HG03469 (cell line): ENCODE measurements around the gene RSPH1.

ENCODE experiments used
- ATAC-seq: cut with Tn5 transposase; IDR thresholded peaks from one replicate; pipeline ENCODE4 v1.9.1; 2021; ENCODE audit warnings: mild to moderate bottlenecking, moderate library complexity, moderate number of reproducible peaks; ENCODE audit not compliant: unreplicated experiment

Gene RSPH1

DNA sequence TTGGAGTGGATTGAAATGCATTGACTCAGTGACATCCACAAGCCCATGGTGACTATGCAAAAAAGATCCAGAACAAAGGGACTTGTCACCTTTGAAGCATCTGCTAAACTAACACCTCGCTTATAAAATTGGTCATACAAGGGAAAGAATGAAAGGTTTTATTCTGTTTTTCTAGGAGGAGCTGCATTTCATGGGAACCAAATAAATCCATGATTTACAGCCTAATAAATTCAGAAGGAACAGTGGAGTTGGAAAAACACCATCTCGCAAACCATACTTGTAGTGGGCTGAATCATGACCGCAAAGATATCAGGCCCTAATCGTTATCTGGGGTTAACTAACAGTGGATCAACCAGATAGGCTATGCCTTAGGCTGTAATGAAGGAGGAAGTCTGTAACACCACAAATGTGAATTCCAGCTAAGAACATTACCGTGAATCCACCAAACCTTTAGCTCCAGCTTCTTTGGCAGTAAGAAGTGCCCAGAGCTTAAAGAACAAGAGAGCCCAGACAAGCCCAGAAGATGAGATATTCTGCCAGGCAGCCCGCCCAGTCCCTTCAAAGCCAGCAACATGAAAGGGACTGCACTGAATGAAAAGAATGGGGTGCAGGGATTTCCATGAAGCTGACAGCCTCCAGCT lies 27.4 kb downstream of the RSPH1 start:
- no peak for ATAC-seq

DNA sequence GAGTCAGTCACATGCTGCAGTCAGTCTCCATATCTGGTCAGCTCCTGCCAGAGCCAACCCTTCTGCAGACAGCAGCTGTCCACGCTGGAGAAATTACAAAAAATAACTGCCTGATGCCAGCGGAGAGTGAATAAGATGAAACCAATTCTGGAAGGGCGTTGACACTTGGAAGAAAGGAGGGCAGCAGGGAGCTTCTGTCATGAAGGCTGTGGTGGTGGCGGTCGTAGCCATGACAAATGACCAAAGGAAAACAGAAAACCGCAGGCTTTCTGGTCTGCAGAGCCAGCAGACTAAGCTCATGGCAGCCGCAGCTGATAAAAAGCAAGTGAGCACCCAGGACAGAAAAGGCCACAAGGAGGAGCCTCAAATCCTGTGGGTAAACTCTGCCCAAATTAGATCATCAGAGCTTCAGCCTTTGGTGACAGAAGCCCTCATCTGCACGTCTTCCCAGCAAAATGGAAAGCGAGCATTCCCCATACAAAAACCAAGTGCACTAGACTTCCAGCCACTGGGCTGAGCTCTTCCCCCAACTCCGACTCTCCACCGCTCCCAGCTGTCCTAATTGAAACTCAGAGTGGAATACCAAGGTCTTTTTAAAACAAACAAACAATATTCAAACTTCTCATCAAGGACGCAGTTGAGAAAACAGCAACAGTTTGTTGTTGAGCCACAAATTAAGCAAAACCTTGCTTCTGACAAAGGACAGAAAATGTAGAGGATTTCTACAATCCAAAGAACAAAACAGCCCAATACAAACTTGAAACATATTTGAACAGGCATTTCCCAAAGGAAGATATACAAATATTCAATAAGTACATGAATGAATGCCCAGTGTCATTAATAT lies 28.7 kb downstream of the RSPH1 start:
- no peak for ATAC-seq

DNA sequence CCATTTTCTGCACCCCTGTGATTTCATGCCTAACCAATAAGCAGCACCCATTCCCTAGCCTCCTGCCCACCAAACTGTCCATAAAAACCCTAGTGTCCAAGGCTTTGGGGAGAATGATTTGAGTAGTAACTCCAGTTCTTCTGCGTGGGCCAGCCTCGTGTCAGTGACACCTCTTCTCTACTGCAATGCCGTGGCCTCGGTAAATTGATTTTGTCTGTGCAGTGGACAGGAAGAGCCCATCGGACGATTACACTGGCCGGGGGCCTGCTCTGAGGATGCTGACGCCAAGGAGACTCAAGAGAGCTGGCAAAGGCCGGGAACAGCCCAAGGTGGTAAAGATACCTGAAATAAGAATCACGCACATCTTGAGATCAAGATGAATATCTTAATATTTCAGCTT lies 29.3 kb downstream of the RSPH1 start:
- no peak for ATAC-seq

DNA sequence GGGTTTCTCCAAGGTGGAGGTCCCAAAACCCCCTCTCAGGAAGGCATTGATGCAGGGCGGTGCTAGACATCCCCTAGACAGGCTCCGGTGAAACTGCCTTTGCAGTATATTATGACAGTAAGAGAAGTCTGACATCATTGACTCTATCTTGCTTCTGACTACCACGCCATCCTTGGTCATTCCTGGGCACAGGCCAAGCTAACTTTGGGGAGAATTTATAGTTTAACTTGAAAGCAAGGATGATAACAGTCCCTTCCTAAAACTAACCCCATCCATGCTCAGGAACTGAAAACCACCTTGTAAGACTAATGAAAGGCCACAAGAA lies 30.3 kb downstream of the RSPH1 start:
- no peak for ATAC-seq

DNA sequence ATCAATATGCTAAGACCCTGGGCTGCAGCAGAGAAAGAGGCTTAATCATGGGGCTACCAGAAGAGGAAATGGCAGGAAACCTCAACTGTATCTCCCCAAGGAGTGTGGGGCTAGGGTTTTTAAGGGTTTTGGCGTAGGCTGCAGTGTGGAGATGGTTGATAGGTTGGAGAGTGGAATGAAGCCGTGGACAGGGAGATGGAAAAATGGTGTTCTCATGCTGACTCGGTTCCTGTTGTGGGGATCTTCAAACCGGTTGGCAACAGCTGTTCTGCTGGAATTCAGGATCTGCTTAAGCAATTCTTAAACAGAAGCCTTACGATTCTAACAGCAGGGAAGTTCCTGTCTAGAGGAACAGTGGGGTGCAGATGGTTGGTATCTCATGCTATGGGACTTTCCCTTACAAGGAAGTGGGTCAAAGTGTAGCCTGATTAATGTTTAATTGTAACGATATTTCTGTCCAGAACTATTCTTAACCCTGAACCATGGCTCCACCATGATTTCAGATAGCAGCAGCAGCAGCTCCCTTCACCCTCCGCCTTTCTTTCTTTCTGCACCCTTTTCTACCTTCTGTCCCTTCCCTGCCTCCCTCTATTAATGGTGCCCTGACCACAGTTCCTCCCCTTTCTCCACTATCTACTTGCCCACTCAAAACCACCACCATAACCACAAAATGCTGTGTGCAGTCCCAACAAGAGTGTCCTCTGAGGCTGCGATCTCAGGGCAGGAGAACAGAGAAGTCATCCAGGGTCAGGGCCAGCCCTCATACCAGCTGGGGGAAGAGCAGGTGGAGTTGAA lies 30.8 kb downstream of the RSPH1 start:
- no peak for ATAC-seq

DNA sequence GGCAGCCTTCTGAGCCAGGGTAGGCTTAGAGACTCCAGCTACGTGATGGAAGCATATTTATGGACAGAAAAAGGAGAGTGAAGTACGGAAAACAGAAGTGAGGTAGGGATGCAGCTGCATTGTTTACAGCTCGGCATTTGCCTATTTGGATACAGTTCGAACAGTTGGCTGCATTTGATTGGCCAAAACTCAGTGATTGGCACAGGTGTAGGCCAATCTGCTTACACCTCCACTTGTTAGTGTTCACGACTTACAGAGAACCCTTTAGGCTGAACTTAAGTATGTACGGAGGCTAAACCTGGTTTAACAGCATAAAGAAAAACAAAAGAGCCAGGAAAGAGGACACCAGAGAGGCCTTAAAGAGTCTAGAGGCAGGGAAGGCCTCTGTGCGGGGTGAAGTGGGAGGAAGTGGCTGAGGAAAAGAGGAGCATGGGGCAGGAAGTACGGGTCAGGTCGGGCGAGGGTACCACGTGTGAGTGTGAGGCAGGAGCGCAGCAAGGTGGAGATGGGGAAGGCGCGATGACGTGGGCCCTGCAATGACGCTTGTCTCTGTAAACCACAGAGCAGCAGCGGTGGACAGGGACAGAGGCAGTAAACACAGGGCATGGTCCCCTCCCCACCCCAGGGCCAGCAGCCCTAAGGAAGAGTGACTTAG lies 32.0 kb downstream of the RSPH1 start:
- no peak for ATAC-seq

DNA sequence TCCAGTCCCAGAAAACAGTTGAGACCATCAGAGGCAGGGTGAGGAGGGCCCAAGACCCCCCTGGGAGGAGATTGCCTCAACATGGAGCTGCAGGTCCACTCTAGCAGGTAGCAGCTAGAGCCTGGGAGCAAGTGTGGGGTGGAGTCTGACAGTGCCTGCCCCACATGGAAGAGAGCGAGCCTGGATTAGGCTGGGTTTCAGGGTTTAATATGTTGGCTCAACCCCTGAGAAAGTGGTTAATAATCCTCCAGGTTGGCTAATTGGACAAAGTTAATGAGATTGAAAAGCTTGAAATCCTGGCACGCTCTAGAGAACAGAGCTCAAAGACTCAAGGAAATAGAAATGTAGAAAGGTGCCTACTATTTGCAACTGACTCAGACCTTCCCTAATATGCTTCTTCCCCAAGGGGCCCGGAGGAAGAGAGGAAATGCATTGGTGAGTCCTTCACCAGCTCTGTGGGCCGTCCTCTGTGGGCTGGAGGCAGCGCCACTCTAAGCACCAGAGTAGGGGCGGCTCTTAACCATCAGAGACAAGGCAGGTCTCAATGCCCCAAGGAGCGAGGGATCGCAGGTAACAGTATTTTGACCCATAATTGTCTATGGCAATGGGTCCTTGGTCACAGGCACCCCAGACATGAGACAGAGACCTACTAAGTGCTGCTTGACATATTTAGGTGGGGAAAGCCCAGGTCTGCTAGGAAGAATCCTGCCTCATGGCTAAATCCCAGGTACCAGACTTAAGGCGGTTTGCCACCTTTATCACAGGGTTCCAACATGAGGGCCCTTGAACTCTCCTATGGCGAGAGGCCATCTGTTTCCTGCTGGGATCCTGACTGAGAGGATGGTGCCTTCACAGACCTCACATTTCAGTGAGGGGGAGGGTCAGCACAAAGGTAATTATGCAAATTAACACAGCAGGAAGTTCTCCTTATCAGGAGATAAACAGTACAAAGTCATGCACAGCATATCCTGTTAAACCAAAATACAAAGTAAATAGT lies 33.8 kb downstream of the RSPH1 start:
- no peak for ATAC-seq

DNA sequence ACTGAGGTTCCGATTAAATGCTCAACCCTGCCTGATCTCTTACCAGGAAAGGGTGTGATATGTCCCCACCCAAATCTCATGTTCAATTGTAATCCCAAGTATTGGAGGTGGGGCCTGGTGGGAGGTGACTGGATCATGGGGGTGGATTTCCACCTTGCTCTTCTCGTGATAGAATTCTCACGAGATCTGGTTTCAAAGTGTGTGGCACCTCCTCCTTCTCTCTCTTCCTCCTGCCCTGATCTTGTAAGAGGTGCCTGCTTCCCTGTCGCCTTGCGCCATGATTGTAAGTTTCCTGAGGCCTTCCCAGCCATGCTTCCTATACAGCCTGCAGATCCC lies 34.9 kb downstream of the RSPH1 start:
- no peak for ATAC-seq

DNA sequence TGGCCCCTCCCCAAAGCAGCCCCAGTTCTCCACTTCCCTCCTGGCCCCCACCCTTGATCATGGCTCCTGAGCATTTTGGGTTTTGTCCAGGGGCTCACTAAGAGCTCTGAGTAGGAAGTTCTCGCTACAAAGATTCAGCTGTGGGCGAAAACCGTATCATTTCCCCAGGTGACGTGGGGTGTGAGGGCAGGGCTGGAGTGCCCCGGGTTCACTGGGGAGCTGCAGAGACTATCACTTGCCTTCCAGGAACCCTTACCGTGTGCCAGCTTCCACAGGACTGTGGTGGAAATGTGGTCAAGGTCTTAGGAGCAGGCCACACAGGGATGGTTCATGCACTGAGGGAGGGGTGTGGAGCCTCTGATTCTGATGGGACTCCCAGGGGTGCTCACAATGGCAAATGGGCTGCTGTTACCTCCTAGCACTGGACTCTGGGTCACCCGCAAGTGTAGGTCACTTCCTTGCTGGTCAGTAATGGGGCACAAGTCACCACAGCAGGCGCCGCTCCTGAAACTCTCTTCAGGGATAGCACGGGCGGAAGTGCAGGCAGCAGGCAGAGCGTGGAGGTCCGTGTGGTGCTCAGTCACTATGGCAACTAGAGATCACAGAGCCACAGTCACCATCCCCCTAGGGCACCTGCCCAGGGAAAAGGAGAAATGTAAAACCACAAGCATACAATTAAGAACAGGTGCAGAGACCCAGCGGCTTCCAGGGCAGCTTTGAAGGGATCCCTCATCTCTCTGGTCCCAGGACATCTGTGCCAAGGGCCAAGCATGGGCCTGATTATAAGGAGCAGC lies 35.4 kb downstream of the RSPH1 start:
- peak; percentile 50 for ATAC-seq

DNA sequence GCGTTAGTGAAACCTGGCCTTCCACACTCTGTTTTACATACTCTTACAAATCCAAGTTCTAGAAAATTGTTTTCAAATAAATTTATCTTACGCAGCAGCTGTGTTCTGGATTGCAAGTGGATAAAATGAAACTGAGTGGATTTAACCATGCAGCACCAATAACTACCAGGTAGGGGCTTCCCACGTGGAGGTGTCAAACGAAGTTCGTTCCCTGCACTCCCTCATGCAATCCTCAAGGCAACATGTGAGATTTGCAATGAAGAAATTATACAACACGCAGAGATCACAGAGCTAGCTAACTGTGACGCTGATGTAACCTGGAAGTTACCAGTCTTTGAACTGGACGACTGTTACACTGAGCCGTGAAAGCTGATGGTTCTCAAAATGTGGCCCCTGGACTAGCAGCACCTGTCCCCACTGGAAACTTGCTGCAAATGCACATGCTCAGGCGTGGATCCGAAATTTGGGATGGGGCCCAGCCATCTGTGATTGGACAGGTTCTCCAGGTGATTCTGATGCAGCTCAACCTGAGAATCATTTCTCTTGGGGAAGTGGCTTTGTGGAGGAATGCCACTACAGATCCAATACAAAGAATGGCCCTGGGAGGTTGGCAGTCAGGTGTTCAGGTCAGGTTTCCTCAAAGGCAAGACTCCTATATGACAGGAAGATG lies 36.3 kb downstream of the RSPH1 start:
- no peak for ATAC-seq

DNA sequence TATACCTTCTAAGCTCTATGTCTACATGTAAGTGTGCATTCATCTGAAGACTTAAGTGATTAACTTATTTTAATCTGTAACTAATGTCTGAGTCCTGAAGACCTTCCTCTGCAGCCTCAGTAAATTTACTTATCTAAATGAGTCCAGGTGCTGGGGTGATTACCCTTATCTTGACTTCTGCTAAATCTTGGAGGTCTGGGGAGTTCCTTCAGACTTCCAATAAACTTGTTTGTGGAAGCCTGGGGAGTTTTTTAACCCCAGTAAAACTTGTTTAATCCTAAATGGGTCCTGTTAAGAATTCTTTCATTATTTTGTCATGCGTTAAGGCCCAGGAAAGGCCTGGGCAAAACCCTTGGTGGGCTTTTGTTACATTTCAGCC lies 37.0 kb downstream of the RSPH1 start:
- ATAC-seq, result no peak

DNA sequence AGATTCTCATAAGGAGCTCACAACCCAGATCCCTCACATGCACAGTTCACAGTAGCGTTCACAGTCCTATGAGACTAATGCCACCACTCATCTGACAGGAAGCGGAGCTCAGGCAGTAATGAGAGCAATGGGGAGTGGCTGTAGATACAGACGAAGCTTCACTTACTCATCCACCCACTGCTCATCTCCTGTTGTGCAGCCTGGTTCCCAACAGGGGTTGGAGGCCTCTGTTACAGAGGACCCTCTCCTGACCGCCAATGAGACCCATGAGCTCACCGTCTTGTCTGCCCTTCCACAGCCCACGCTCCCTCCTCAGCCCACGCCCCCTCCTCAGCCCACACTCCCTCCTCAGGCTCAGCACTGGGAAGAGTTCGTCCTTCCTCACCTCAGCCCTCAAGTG lies 39.6 kb downstream of the RSPH1 start:
- ATAC-seq, result no peak

DNA sequence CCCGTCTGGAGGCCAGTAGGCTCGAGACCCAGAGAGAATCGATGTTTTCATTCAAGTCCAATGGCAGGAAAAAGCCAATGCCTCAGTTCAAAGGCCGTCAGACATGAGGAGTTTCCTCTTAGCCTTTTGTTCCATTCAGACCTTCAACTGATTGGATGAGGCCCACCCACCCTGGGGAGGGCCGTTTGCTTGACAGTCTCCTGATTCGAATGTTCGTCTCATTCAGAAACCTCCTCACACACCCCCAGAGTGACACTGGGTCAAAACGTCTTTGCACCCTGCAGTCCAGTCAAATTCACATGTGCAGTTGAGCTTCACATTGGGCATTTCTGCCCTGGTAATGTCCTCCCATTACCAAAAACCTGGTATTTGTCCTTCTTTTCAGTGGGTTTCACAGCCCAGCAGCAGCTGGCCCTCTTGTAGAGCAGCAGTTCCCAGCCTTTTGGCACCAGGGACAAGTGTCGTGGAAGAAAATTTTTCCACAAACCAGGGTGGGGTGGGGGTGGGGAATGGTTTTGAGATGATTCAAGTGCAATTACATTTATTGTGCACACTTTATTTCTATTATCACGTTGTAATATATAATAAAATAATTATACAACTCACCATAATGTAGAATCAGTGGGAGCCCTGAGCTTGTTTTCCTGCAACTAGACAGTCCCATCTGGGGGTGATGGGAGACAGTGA lies 40.1 kb downstream of the RSPH1 start:
- ATAC-seq, result no peak

DNA sequence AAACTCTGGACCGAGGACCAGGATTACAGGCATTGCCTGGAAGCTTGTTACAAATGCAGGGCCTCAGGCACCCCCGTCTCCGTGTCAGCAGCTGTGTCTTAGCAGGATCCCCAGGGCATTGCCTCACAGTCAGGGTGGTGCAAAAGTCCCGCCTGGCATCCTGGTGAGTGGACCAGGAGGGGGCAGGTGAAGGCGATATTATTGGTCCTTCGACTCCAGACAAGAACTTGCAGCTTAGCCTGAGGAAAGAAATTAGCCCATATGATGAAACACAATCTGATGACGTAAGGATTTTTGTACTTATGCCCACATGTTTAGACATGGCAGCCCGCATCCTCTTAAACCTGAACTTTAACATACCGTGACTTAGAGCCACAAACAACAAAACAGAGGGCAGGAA lies 40.8 kb downstream of the RSPH1 start:
- ATAC-seq, result no peak

DNA sequence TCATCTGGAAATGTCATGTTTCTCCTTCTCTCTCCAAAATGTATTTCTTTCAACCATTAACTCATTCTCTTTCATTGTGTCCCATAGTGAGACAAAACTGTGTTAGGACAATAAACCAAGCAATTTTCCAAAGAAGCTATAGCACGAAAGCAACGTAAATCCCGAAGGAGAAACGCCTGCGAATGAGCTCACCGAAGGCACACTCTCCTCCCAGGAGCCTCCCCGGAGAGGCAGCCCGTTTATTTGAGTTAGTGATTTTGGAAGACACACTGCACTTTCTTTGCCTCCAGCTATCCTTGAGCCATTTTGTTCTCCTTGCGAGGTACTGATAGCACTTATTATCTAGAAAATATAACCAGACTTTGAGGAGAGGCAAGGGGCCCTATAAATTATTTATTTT lies 41.2 kb downstream of the RSPH1 start:
- ATAC-seq, result no peak

DNA sequence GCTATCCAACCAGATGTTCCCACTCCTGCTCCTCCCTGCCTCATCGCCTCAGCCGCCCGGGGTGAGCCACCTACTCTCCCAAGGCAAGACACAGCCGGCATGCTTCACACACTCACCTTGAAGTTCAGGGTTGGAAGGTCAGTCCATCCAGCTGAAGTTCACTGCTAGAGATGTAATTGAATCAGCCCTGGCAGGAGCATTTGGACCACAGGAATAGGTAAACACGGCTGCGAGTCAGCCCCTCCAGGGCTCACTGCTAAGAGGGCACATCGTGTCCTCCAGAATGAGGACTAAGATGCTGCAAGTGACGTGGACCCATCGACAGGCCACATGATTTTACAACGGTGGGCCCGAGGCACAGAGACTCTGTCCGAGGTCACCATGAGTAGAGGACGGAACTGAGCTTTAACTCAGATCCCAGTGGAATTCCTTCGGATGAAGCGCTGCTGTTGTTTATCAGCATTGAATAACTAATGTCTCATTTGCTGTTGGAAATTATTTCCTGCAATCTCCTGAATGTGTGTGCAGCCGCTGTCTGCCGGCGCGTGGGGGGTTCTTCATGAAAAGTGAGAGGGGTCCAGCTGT lies 41.9 kb downstream of the RSPH1 start:
- no peak for ATAC-seq

DNA sequence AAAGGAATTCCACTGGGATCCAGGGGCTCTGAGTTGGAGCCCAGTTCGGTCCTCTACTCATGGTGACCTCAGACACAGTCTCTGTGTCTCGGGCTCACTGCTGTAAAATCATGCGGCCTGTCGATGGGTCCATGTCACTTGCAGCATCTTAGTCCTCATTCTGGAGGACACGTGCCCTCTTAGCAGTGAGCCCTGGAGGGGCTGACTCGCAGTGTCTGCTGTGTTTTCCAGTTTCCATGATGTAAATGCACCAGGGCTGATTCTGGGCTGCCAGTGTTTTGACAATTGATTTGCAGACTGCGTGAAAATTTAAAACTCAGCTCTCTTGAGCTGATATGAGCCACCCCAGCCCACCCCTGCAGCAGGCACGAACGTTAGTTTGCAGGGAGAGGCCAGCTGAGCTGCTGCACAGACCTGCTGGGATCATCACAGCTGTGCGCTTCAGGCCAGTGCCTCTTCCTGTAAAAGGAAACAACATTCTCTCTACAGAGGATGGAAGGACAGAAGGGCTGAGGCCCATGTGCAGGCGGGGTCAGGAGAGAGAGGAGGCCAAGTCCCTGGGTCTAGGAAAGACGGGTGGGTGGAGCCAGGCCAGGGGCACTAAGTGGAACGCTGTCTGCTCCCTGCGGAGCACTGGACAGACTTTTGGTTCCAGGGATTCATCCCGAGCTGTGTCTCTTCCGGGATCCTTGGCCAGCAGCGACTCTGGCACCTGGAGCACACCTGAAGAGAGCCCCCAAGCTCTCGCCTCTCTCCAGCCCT lies 42.6 kb downstream of the RSPH1 start:
- ATAC-seq, result no peak
